Measurements from ENCODE around the gene FSD2. TPM values are rescaled to one million over a fixed set of nuclear protein-coding genes. Genes with fewer than 3 reads are reported as not detected.
A peak's percentile ranks its signal among the peaks of the same experiment; 100 is the strongest.

The FSD2 gene
- not detected for polyA plus RNA-seq

- peaks cover 5 to 11% (median 11%) of the 10 kb centered on the region in 3 donors for H3K27me3 Mint-ChIP-seq (ENCODE audit: low read depth in 3 of 3)
- H3K27ac Mint-ChIP-seq = peak within 1 kb of the TSS; percentile 47 to 85 (median 72)
- no peaks in the 10 kb centered on the region for H3K36me3 Mint-ChIP-seq
- H3K4me3 Mint-ChIP-seq = no peak within 1 kb of the TSS
- H3K4me1 Mint-ChIP-seq = peaks cover 23 to 24% of the 10 kb centered on the region in 2 donors
- H3K9me3 Mint-ChIP-seq = no peaks in the 10 kb centered on the region
- no peak for DNase-seq
Measured at GRCh38 chr15:82805994-82806406, at the start of gene FSD2. Gene FSD2 (minus strand): TSS chr15:82806069. CDS start chr15:82787390, 18,679 bp downstream.

- peaks cover 7 to 11% of the 10 kb centered on the region in 2 donors for H3K4me1 Mint-ChIP-seq
- peaks cover 0 to 5% (median 3%) of the 10 kb centered on the region in 3 donors for H3K36me3 Mint-ChIP-seq
- no peaks in the 10 kb centered on the region for H3K27me3 Mint-ChIP-seq (ENCODE audit: low read depth in 3 of 3)
Measured at GRCh38 chr15:82854554-82854953, 48.7 kb upstream of the FSD2 start.

DNA sequence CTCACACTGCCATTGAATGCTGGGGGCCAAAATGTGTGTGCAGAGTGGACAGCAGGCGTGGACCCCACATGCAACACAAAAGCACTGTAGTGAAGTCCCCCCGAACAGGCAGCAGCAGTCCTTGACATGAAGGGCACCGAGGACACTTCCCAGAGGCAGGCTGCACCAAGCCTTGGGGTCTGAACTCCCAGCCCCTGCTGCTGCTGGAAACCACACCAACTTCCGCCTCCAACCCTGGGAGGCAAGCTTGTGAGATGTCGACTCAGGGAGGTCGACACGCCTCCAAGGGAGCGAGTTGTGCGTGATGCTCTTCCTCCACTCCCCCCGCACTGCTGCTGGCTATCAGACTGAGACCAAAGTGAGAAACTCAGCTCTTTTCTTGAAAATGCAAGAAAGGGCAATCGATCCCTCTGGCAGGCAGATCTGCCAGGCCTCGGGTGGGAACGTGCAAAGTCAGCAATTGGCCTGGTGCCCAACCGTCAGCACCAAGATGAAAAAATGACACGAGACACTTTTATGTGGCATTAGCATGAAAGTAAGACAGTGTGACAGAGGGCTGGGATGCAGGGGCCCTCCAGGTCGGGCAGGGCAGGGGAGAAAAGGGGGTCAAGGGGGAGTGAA, 47.2 kb upstream of the FSD2 start:
- H3K36me3 Mint-ChIP-seq = peaks cover 0 to 5% (median 0%) of the 10 kb centered on the region in 3 donors
- H3K4me3 Mint-ChIP-seq = no peak overlapping the region
- no peaks in the 10 kb centered on the region for H3K27me3 Mint-ChIP-seq (ENCODE audit: low read depth in 3 of 3)
- no peaks in the 10 kb centered on the region for H3K9me3 Mint-ChIP-seq
- peaks cover 8 to 17% of the 10 kb centered on the region in 2 donors for H3K4me1 Mint-ChIP-seq
- no peak overlapping the region for H3K27ac Mint-ChIP-seq
- DNase-seq = no peak

More at GRCh38 chr15:82854554-82854953, 48.7 kb upstream of the FSD2 start:
- H3K4me3 Mint-ChIP-seq = no peak overlapping the region
- no peak for DNase-seq
- peak overlapping the region in 1 of 6 donors; percentile 17 for H3K27ac Mint-ChIP-seq
- H3K9me3 Mint-ChIP-seq = no peaks in the 10 kb centered on the region

- Mint-ChIP-seq H3K27me3 (ENCODE audit: low read depth in 3 of 3) (peaks cover 0 to under 1% (median 0%) of the 10 kb centered on the region in 3 donors), H3K9me3 (no peaks in the 10 kb centered on the region), H3K27ac (no peak overlapping the region), H3K4me3 (no peak overlapping the region), H3K36me3 (peaks cover 0 to 5% (median 0%) of the 10 kb centered on the region in 3 donors), H3K4me1 (peaks cover 8 to 17% of the 10 kb centered on the region in 2 donors)
- no peak for DNase-seq
Measured at GRCh38 chr15:82851981-82852511, 46.2 kb upstream of the FSD2 start.

DNA sequence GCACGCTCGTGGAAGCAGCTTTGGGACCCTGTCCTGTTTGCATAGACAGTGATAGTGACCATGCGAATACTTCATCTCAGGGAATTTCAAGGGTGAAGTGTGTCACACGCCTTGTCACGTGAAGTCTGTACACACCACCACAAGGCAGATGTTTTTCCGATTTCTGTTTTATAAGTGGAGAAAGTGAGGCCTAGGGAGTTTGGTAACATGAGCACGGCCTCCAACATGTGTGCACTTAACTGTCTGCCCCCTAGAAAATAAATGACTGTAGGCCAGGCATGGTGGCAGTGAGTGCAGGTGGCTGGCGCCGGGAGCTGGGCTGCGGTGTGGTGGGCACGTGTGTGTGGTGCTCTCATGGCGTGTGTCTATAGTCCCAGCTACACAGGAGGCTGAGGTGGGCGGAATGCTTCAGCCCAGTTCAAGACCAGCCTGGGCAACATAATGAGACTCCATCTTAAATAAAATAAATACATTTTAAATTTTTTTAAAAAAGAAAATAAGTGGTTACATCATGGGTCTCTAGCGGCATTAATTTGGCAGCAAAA, 45.5 kb upstream of the FSD2 start:
- Mint-ChIP-seq H3K9me3 (no peaks in the 10 kb centered on the region), H3K27ac (no peak overlapping the region), H3K4me3 (no peak overlapping the region), H3K36me3 (peaks cover 0 to 5% (median 0%) of the 10 kb centered on the region in 3 donors), H3K27me3 (ENCODE audit: low read depth in 3 of 3) (peaks cover 0 to 3% (median 0%) of the 10 kb centered on the region in 3 donors), H3K4me1 (peaks cover 8 to 17% of the 10 kb centered on the region in 2 donors)
- DNase-seq = no peak

DNA sequence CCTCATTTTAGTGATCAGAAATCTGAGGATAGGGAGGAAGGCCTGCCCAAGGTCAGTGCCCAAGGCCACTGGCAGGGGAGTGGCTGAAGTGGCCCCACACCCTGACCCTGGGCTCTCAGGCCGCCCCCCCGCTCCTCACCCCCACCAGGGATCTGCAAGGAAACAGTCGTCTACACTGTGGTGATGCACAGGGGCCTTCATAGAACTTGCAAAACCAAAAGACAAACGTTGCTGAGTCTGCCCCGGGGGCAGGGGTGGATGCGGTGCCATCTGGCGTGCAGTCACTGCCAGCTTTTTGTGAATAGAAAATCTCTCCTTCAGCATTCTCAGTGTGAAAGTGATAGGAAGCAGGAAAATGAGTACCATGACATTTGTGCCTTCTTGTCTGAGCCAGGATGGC, 44.9 kb upstream of the FSD2 start:
- no peak overlapping the region for H3K4me3 Mint-ChIP-seq
- H3K36me3 Mint-ChIP-seq = peaks cover 0 to 5% (median 0%) of the 10 kb centered on the region in 3 donors
- H3K27ac Mint-ChIP-seq = no peak overlapping the region
- H3K4me1 Mint-ChIP-seq = peaks cover 6 to 11% of the 10 kb centered on the region in 2 donors
- DNase-seq = no peak
- H3K9me3 Mint-ChIP-seq = no peaks in the 10 kb centered on the region
- H3K27me3 Mint-ChIP-seq (ENCODE audit: low read depth in 3 of 3) = peaks cover 0 to 3% (median 1%) of the 10 kb centered on the region in 3 donors

- peaks cover 0 to 2% (median 0%) of the 10 kb centered on the region in 6 donors for H3K9me3 Mint-ChIP-seq
- peak overlapping the region in 1 of 5 donors; percentile 40 for H3K4me3 Mint-ChIP-seq
- peak overlapping the region in 3 of 6 donors; percentile 35 to 53 (median 38) for H3K27ac Mint-ChIP-seq
- peak; percentile 37 to 46 (median 45) for DNase-seq
- H3K27me3 Mint-ChIP-seq (ENCODE audit: low read depth in 3 of 3) = peaks cover 1 to 3% (median 2%) of the 10 kb centered on the region in 3 donors
- peaks cover 11 to 16% of the 10 kb centered on the region in 2 donors for H3K4me1 Mint-ChIP-seq
- peaks cover 0 to 5% (median 0%) of the 10 kb centered on the region in 3 donors for H3K36me3 Mint-ChIP-seq
Measured at GRCh38 chr15:82849556-82850512, 44.0 kb upstream of the FSD2 start.

GRCh38 chr15:82848241-82848993, 42.5 kb upstream of the FSD2 start:
- peaks cover 14 to 19% of the 10 kb centered on the region in 2 donors for H3K4me1 Mint-ChIP-seq
- peaks cover 0 to 2% (median 0%) of the 10 kb centered on the region in 6 donors for H3K9me3 Mint-ChIP-seq
- peaks cover 1 to 3% (median 2%) of the 10 kb centered on the region in 3 donors for H3K27me3 Mint-ChIP-seq (ENCODE audit: low read depth in 3 of 3)
- H3K27ac Mint-ChIP-seq = no peak overlapping the region
- H3K36me3 Mint-ChIP-seq = peaks cover 0 to 5% (median 0%) of the 10 kb centered on the region in 3 donors
- H3K4me3 Mint-ChIP-seq = no peak overlapping the region
- DNase-seq = no peak

DNA sequence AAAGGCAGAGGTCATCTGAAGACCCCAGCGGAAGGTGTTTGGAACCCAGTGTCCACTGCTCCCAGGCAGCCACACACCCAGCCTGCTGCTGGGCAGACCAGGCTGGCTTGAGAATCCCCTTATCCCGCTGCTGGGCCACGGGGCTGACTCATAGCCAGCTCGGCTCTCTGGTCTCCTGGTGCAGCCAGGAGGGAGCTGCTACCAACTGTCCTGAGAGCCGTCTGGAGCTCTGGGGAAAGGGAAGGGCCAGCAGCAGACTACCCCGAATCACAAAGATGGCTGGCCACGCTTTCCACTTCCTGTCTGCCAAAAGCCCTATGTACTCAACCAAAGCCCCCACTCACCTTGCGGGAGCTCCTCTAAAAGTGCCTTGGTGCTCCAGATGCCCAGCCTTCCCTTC, 41.8 kb upstream of the FSD2 start:
- no peak for DNase-seq
- Mint-ChIP-seq H3K9me3 (peaks cover 0 to 2% (median 0%) of the 10 kb centered on the region in 6 donors), H3K4me3 (no peak overlapping the region), H3K4me1 (peaks cover 13 to 19% of the 10 kb centered on the region in 2 donors), H3K27me3 (ENCODE audit: low read depth in 3 of 3) (peaks cover 1 to 3% (median 2%) of the 10 kb centered on the region in 3 donors), H3K27ac (no peak overlapping the region), H3K36me3 (peaks cover 0 to 8% (median 3%) of the 10 kb centered on the region in 3 donors)

GRCh38 chr15:82846621-82847020, 40.8 kb upstream of the FSD2 start:
- H3K27me3 Mint-ChIP-seq (ENCODE audit: low read depth in 3 of 3) = peaks cover 1 to 3% (median 2%) of the 10 kb centered on the region in 3 donors
- peaks cover 0 to 2% (median 0%) of the 10 kb centered on the region in 6 donors for H3K9me3 Mint-ChIP-seq

GRCh38 chr15:82845686-82846085, 39.8 kb upstream of the FSD2 start:
- Mint-ChIP-seq H3K27me3 (ENCODE audit: low read depth in 3 of 3) (peaks cover 1 to 3% (median 2%) of the 10 kb centered on the region in 3 donors), H3K4me1 (peaks cover 13 to 19% of the 10 kb centered on the region in 2 donors), H3K4me3 (no peak overlapping the region), H3K27ac (no peak overlapping the region), H3K9me3 (peaks cover 0 to 2% (median 0%) of the 10 kb centered on the region in 6 donors), H3K36me3 (peaks cover 0 to 10% (median 9%) of the 10 kb centered on the region in 3 donors)
- DNase-seq = no peak

More at GRCh38 chr15:82846621-82847020, 40.8 kb upstream of the FSD2 start:
- peaks cover 13 to 19% of the 10 kb centered on the region in 2 donors for H3K4me1 Mint-ChIP-seq
- peaks cover 0 to 10% (median 7%) of the 10 kb centered on the region in 3 donors for H3K36me3 Mint-ChIP-seq
- no peak overlapping the region for H3K27ac Mint-ChIP-seq
- no peak overlapping the region for H3K4me3 Mint-ChIP-seq
- DNase-seq = no peak

- DNase-seq = no peak
- Mint-ChIP-seq H3K27me3 (ENCODE audit: low read depth in 3 of 3) (peaks cover 1 to 3% (median 2%) of the 10 kb centered on the region in 3 donors), H3K4me3 (no peak overlapping the region), H3K36me3 (peaks cover 0 to 12% (median 10%) of the 10 kb centered on the region in 3 donors), H3K4me1 (peaks cover 7 to 9% of the 10 kb centered on the region in 2 donors), H3K9me3 (peaks cover 0 to 2% (median 0%) of the 10 kb centered on the region in 6 donors), H3K27ac (no peak overlapping the region)
Measured at GRCh38 chr15:82843566-82843965, 37.7 kb upstream of the FSD2 start.
